ENCODE measurements around the gene PPARG.

PPARG gene

GRCh38 chr3:12343047-12343501, 54.2 kb downstream of the PPARG start:
- no peak for TF ChIP-seq CTCF (IDR thresholded peaks at IDR 0.05)

GRCh38 chr3:12345141-12345561, 56.3 kb downstream of the PPARG start:
- TF ChIP-seq CTCF (IDR thresholded peaks at IDR 0.05) = no peak

- TF ChIP-seq CTCF (IDR thresholded peaks at IDR 0.05) = no peak
Measured at GRCh38 chr3:12345584-12346494, 57.0 kb downstream of the PPARG start.

- TF ChIP-seq CTCF (IDR thresholded peaks at IDR 0.05) = no peak
Measured at GRCh38 chr3:12347301-12347700, 58.4 kb downstream of the PPARG start.

- TF ChIP-seq CTCF (IDR thresholded peaks at IDR 0.05) = no peak
Measured at GRCh38 chr3:12349895-12350811, 61.3 kb downstream of the PPARG start.

- no peak for TF ChIP-seq CTCF (IDR thresholded peaks at IDR 0.05)
Measured at GRCh38 chr3:12351145-12351544, 62.3 kb downstream of the PPARG start.

- TF ChIP-seq CTCF (IDR thresholded peaks at IDR 0.05) = no peak
Measured at GRCh38 chr3:12352253-12352652, 63.4 kb downstream of the PPARG start.
